ENCODE data around the gene AMOTL2.

GRCh38 chr3:134342259-134342658 is 32.0 kb downstream of the AMOTL2 start:
- no peak for TF ChIP-seq CTCF (conservative IDR thresholded peaks at IDR 0.05; ENCODE audit: low read depth in 2 of 2)
- TF ChIP-seq EZH2phosphoT487 (IDR thresholded peaks at IDR 0.05; ENCODE audit: unreplicated experiment), result no peak
- TF ChIP-seq, protein P1, sequence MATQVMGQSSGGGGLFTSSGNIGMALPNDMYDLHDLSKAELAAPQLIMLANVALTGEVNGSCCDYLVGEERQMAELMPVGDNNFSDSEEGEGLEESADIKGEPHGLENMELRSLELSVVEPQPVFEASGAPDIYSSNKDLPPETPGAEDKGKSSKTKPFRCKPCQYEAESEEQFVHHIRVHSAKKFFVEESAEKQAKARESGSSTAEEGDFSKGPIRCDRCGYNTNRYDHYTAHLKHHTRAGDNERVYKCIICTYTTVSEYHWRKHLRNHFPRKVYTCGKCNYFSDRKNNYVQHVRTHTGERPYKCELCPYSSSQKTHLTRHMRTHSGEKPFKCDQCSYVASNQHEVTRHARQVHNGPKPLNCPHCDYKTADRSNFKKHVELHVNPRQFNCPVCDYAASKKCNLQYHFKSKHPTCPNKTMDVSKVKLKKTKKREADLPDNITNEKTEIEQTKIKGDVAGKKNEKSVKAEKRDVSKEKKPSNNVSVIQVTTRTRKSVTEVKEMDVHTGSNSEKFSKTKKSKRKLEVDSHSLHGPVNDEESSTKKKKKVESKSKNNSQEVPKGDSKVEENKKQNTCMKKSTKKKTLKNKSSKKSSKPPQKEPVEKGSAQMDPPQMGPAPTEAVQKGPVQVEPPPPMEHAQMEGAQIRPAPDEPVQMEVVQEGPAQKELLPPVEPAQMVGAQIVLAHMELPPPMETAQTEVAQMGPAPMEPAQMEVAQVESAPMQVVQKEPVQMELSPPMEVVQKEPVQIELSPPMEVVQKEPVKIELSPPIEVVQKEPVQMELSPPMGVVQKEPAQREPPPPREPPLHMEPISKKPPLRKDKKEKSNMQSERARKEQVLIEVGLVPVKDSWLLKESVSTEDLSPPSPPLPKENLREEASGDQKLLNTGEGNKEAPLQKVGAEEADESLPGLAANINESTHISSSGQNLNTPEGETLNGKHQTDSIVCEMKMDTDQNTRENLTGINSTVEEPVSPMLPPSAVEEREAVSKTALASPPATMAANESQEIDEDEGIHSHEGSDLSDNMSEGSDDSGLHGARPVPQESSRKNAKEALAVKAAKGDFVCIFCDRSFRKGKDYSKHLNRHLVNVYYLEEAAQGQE (IDR thresholded peaks at IDR 0.05; ENCODE audit: unreplicated experiment), result no peak
